Measurements from ENCODE around the gene CDH26.

The CDH26 gene

GRCh38 chr20:59962155-59962554, 3.9 kb downstream of the CDH26 start:
- H3K4me3 ChIP-seq (ENCODE audit: low read depth, low read length), result no peak overlapping the region
- TF ChIP-seq CTCF (IDR thresholded peaks at IDR 0.05; ENCODE audit: low read depth, low read length), result no peak

DNA sequence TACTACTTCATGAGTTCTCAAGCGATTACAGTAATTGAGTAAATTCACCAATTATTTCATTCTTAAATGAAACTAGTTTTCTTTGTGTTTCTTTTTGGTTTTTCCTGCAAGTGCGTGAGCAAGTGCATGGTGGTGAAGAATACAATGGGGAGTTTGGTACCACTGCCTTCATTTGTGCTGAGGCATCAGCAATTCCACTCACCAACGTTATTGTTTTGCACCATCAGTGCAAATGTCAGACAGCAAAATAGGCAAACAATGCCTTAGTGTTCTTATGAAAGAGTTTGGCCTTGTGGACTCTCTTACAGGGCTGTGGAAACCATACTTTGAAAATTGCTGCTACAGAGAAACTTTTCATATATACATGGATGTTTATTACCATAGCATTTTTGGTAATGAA, 8.2 kb downstream of the CDH26 start:
- no peak for TF ChIP-seq CTCF (IDR thresholded peaks at IDR 0.05; ENCODE audit: low read depth, low read length)
- no peak overlapping the region for H3K4me3 ChIP-seq (ENCODE audit: low read depth, low read length)

DNA sequence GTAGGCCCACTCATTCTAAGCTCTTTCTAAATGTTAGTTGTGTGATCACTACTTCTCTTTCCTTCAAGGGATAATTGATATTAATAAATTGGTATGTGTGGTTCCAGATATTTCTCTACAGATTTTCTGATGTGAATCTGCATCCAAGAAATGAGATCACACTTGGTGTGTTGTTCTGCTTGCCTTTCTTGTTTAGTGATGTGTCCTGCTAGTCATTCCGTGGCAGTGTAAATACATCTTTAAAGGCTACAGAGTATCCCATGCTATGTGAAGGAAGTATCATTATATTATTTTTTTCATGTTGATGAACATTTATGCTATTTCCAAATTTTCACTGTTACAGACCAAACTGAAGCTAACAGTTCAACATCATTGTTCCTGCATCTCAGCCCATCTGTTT, 13.2 kb downstream of the CDH26 start:
- TF ChIP-seq CTCF (IDR thresholded peaks at IDR 0.05; ENCODE audit: low read depth, low read length), result no peak
- no peak overlapping the region for H3K4me3 ChIP-seq (ENCODE audit: low read depth, low read length)

GRCh38 chr20:59972037-59972801, 14.0 kb downstream of the CDH26 start:
- no peak for TF ChIP-seq CTCF (IDR thresholded peaks at IDR 0.05; ENCODE audit: low read depth, low read length)
- no peak overlapping the region for H3K4me3 ChIP-seq (ENCODE audit: low read depth, low read length)

DNA sequence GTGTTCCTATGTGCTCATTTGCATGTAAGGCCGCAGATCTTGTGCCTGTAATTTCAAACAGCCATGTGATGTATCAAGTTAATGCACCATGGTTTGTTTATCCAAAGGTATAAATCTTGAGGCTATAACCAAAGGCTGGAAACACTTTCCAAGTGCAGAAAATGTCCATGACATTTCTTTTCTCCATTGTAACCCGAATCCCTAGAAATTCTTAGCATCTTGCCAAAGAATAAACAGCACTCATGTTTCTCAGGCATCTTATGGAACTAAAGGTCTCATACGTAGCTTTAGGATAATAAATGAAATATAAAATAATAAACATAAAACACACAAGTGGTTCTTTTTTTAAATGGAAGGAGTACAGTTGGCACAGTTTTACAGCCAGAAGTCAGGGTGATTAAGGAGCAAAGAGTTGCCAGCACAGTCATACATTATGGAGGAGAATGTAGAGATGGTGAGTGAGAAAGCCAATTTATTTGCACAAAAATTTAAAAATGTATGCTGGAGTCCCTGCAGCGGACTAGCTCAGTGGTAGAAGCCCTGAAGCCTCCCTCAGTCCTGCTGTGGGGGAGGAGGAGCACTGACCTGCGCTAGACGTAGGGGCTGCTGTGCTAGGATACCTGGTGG, 18.0 kb downstream of the CDH26 start:
- TF ChIP-seq CTCF (IDR thresholded peaks at IDR 0.05; ENCODE audit: low read depth, low read length), result no peak
- H3K4me3 ChIP-seq (ENCODE audit: low read depth, low read length), result no peak overlapping the region

GRCh38 chr20:59977086-59977485, 18.9 kb downstream of the CDH26 start:
- H3K4me3 ChIP-seq (ENCODE audit: low read depth, low read length), result no peak overlapping the region
- TF ChIP-seq CTCF (IDR thresholded peaks at IDR 0.05; ENCODE audit: low read depth, low read length), result no peak

DNA sequence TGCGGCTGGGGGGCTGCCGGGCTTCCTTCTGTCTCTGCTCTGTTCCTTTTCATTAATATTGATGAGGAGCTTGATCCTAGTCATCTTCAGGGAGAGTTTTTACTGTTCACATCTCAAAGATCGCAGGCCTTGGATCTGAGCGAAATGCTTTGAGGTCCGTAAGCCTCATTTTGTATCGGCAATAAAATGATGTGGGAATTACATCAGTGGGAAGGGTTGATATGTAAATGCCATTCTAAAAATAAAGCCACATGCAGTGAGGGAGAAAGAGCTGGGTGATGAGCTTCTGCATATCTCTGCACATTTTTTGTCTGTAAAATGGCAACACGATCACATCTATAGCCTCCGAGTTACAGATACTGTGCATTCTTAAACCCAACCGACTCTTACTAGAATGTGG, 24.9 kb downstream of the CDH26 start:
- H3K4me3 ChIP-seq (ENCODE audit: low read depth, low read length), result no peak overlapping the region
- no peak for TF ChIP-seq CTCF (IDR thresholded peaks at IDR 0.05; ENCODE audit: low read depth, low read length)

Measured in WI38 (cell line).